HepG2 (cell line): ENCODE results near the gene GPATCH3. TPM values are rescaled to one million over a fixed set of nuclear protein-coding genes. Genes with fewer than 3 reads are reported as not detected.

Source experiments
- CBX5 ChIP-seq: sonication (generic); formaldehyde crosslinking; IDR thresholded peaks from 2 replicates; pipeline ENCODE4 v1.4.0; 2020; ENCODE audit warnings: missing genetic modification reagents, borderline replicate concordance
- MTA1 ChIP-seq: sonication (generic); formaldehyde crosslinking; IDR thresholded peaks from 2 replicates; pipeline ENCODE4 v1.4.0; 2020; ENCODE audit warnings: missing genetic modification reagents, mild to moderate bottlenecking, borderline replicate concordance
- PAX8 ChIP-seq: sonication (generic); formaldehyde crosslinking; IDR thresholded peaks from 2 replicates; pipeline ENCODE4 v1.8.0; 2022; ENCODE audit warnings: mild to moderate bottlenecking, missing genetic modification reagents, borderline replicate concordance
- PITX1 ChIP-seq: sonication (generic); formaldehyde crosslinking; IDR thresholded peaks from 2 replicates; pipeline ENCODE4 v1.5.1; 2020; ENCODE audit warnings: mild to moderate bottlenecking, missing genetic modification reagents
- SALL1 ChIP-seq: sonication (generic); formaldehyde crosslinking; IDR thresholded peaks from 2 replicates; pipeline ENCODE4 v1.8.0; 2022; ENCODE audit warnings: mild to moderate bottlenecking, missing genetic modification reagents
- SRF ChIP-seq: IDR thresholded peaks from 2 replicates; pipeline ENCODE4 v1.6.1; 2011; ENCODE audit warnings: mild to moderate bottlenecking, low read depth, low read length, moderate library complexity
- ZBTB1 ChIP-seq: sonication (generic); formaldehyde crosslinking; IDR thresholded peaks from 2 replicates; pipeline ENCODE4 v1.4.0; 2020; ENCODE audit warnings: missing genetic modification reagents, borderline replicate concordance
- ZNF138 ChIP-seq: sonication (generic); formaldehyde crosslinking; IDR thresholded peaks from 2 replicates; pipeline ENCODE4 v1.5.0; 2020; ENCODE audit warnings: mild to moderate bottlenecking, low read depth, missing genetic modification reagents
- ZNF737 ChIP-seq: sonication (generic); formaldehyde crosslinking; IDR thresholded peaks from 2 replicates; pipeline ENCODE4 v1.5.0; 2020; ENCODE audit warnings: missing genetic modification reagents, mild to moderate bottlenecking, borderline replicate concordance
- ZNF761 ChIP-seq: sonication (generic); formaldehyde crosslinking; conservative IDR thresholded peaks from 2 replicates; pipeline ENCODE4 v1.4.0; 2020; ENCODE audit warnings: mild to moderate bottlenecking, missing genetic modification reagents
- polyA plus RNA-seq, 8 experiments: library from polyadenylated mRNA; depleted of rRNA in 3 of 8; stranded (reverse) in 7 of 8; unstranded in 1 of 8; fragments of >200 nt; fragmentation: Illumina TruSeq in 4 of 8; extraction: Trizol in 4 of 8; gene quantifications; 2 replicates each; pipeline versions ENCODE4 v1.2.1 to v1.2.3, GENCODE V29; 2011 to 2016; ENCODE audit warnings: low read depth in 4 of 8, missing spikeins in 1 of 8, mixed read lengths in 1 of 8; ENCODE audit not compliant: insufficient read depth in 1 of 8
- total RNA-seq, 5 experiments: library from RNA; depleted of rRNA; stranded (reverse); fragments of >200 nt; fragmentation: Illumina TruSeq; extraction: Trizol; gene quantifications; 2 replicates each; pipeline ENCODE4 v1.2.3, GENCODE V29; 2016; ENCODE audit warnings: low read depth in 1 of 5
- TF ChIP-seq, protein P1 (sequence below): sonication (generic); formaldehyde crosslinking; IDR thresholded peaks from 2 replicates; pipeline ENCODE4 v1.5.1; 2020; ENCODE audit warnings: mild to moderate bottlenecking, missing genetic modification reagents, moderate library complexity
- TF ChIP-seq, protein P2 (sequence below), 2 experiments: sonication (generic) in 1 of 2; formaldehyde crosslinking in 1 of 2; IDR thresholded peaks; 2 replicates each; pipeline versions ENCODE4 v1.4.0 to v1.6.1; 2018 to 2020; ENCODE audit warnings: missing genetic modification reagents in 2 of 2, borderline replicate concordance in 1 of 2, low read depth in 1 of 2, mild to moderate bottlenecking in 1 of 2, missing biosample characterization in 1 of 2
- TF ChIP-seq, protein P3 (sequence below): sonication (generic); formaldehyde crosslinking; IDR thresholded peaks from 2 replicates; pipeline ENCODE4 v1.4.0; 2020; ENCODE audit warnings: mild to moderate bottlenecking, missing genetic modification reagents

Gene GPATCH3
- total and polyA plus RNA-seq, 2 of the 13 experiments (the other 11 are each of a cell fraction or from before 2014, with no cell fraction given), result 8.3 to 11.0 TPM

DNA sequence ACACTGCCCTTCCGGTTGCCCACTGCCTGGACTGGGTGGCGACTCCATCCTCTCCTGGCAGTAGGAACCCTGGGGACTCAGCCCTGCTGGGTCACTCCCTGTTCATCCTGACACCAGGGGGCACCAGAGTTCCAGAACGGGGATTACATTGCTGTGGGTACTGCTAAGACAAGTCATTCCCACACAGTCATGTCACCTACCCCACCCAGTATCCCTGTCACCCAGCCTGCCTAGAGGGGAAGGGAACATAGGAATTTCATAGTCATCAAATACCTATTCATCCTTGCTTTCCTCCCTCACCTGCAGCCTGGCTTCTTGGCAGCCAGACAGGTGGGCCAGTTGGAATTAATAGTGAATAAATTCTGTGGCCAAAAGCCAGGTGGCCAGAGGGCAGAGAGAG, 47.1 kb downstream of the GPATCH3 start (continued):
- no peak for TF ChIP-seq MTA1 (CRISPR knock-in tag)
- 0 out of 2 replicates have a peak, but pooled peaks have one; percentile 23 for TF ChIP-seq CBX5 (CRISPR knock-in tag)
- TF ChIP-seq ZBTB1 (CRISPR knock-in tag), result no peak
- peak; percentile 31; the same call in 1 of the 2 replicates for TF ChIP-seq SALL1 (CRISPR knock-in tag)
- TF ChIP-seq SRF, result no peak
- TF ChIP-seq, protein P1, sequence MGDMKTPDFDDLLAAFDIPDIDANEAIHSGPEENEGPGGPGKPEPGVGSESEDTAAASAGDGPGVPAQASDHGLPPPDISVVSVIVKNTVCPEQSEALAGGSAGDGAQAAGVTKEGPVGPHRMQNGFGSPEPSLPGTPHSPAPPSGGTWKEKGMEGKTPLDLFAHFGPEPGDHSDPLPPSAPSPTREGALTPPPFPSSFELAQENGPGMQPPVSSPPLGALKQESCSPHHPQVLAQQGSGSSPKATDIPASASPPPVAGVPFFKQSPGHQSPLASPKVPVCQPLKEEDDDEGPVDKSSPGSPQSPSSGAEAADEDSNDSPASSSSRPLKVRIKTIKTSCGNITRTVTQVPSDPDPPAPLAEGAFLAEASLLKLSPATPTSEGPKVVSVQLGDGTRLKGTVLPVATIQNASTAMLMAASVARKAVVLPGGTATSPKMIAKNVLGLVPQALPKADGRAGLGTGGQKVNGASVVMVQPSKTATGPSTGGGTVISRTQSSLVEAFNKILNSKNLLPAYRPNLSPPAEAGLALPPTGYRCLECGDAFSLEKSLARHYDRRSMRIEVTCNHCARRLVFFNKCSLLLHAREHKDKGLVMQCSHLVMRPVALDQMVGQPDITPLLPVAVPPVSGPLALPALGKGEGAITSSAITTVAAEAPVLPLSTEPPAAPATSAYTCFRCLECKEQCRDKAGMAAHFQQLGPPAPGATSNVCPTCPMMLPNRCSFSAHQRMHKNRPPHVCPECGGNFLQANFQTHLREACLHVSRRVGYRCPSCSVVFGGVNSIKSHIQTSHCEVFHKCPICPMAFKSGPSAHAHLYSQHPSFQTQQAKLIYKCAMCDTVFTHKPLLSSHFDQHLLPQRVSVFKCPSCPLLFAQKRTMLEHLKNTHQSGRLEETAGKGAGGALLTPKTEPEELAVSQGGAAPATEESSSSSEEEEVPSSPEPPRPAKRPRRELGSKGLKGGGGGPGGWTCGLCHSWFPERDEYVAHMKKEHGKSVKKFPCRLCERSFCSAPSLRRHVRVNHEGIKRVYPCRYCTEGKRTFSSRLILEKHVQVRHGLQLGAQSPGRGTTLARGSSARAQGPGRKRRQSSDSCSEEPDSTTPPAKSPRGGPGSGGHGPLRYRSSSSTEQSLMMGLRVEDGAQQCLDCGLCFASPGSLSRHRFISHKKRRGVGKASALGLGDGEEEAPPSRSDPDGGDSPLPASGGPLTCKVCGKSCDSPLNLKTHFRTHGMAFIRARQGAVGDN (CRISPR knock-in tag), result 0 out of 2 replicates have a peak, but pooled peaks have one; percentile 16
- TF ChIP-seq ZNF761 (CRISPR knock-in tag), result no peak
- no peak for TF ChIP-seq ZNF737
- TF ChIP-seq, protein P2, sequence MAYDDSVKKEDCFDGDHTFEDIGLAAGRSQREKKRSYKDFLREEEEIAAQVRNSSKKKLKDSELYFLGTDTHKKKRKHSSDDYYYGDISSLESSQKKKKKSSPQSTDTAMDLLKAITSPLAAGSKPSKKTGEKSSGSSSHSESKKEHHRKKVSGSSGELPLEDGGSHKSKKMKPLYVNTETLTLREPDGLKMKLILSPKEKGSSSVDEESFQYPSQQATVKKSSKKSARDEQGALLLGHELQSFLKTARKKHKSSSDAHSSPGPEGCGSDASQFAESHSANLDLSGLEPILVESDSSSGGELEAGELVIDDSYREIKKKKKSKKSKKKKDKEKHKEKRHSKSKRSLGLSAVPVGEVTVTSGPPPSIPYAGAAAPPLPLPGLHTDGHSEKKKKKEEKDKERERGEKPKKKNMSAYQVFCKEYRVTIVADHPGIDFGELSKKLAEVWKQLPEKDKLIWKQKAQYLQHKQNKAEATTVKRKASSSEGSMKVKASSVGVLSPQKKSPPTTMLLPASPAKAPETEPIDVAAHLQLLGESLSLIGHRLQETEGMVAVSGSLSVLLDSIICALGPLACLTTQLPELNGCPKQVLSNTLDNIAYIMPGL (CRISPR knock-in tag; IDR thresholded peaks at IDR 0.05; ENCODE audit: borderline replicate concordance in 1 of 2, low read depth in 1 of 2), result 0 out of 4 replicates have a peak, but pooled peaks of 1 of the 2 experiments have one; percentile 24
- TF ChIP-seq ZNF138 (CRISPR knock-in tag), result no peak
- TF ChIP-seq, protein P3, sequence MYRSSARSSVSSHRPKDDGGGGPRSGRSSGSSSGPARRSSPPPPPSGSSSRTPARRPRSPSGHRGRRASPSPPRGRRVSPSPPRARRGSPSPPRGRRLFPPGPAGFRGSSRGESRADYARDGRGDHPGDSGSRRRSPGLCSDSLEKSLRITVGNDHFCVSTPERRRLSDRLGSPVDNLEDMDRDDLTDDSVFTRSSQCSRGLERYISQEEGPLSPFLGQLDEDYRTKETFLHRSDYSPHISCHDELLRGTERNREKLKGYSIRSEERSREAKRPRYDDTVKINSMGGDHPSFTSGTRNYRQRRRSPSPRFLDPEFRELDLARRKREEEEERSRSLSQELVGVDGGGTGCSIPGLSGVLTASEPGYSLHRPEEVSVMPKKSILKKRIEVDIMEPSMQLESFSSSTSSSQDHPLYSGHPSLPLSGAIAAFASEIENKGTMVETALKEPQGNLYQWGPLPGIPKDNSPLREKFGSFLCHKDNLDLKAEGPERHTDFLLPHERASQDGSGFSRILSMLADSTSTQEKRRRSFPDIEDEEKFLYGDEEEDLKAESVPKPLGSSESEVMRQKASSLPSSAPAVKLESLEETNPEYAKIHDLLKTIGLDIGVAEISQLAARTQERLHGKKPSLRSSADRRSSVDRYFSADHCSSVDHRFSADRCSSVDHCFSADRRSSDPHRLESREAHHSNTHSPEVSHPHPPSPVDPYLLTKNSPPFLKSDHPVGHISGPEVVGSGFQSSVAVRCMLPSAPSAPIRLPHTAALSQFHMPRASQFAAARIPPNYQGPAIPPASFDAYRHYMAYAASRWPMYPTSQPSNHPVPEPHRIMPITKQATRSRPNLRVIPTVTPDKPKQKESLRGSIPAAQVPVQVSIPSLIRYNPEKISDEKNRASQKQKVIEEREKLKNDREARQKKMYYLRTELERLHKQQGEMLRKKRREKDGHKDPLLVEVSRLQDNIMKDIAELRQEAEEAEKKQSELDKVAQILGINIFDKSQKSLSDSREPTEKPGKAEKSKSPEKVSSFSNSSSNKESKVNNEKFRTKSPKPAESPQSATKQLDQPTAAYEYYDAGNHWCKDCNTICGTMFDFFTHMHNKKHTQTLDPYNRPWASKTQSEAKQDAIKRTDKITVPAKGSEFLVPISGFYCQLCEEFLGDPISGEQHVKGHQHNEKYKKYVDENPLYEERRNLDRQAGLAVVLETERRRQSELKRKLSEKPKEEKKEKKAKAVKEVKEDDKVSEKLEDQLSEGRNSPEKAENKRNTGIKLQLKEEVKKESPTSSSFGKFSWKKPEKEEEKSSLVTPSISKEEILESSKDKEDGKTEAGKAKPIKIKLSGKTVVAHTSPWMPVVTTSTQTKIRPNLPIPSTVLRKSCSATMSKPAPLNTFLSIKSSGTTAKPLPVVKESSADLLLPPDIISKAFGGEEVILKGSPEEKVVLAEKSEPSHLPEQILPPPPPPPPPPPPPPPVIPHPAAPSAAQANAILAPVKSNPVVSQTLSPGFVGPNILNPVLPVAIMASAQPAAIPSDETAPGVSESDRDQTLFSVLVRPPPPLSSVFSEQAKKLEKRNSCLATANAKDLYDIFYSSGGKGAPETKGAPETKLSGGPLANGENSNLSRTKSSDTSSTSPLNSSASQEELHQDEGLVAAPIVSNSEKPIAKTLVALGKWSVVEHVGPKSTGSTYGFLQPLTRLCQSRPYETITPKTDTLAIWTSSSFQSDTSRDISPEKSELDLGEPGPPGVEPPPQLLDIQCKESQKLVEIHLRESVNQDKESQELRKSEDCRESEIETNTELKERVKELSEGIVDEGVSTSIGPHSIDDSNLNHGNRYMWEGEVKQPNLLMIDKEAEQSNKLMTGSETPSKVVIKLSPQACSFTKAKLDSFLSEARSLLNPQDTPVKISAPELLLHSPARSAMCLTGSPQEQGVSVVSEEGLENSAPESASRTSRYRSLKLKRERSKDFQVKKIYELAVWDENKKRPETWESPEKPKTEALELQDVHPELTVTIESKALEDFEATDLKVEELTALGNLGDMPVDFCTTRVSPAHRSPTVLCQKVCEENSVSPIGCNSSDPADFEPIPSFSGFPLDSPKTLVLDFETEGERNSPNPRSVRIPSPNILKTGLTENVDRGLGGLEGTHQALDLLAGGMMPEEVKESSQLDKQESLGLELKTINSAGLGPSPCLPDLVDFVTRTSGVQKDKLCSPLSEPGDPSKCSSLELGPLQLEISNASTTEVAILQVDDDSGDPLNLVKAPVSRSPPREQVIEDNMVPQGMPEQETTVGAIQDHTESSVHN (CRISPR knock-in tag), result no peak
- TF ChIP-seq PAX8, result no peak
- TF ChIP-seq PITX1 (CRISPR knock-in tag), result no peak
